GM19193 (cell line): ENCODE measurements around the gene GLT1D1.

Source experiments
- POLR2A ChIP-seq: IDR thresholded peaks from 4 replicates; pipeline ENCODE4 v1.6.1; 2011; ENCODE audit not compliant: insufficient read depth, insufficient read length; ENCODE audit errors: extremely low read depth

GLT1D1 gene

DNA sequence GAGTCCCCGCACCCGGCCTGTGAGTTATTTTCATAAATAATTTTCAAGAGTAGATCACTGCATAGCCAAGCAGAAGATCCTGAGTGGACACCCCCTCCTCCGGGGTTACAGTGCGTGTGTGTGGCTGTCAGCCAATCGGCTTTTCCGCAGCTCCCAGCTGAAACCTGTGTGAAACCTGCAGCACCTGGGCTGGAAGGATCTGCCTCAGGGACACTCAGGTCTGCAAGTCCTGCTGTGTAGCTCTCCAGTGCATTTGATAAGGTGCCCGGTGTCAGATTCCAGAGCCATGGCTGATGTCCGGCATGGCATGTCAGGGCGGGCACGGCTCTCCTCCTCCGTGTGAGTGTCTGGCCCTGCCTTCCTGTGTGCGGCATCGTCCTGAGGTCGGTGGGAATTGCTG, 124.8 kb downstream of the GLT1D1 start:
- TF ChIP-seq POLR2A, result no peak

DNA sequence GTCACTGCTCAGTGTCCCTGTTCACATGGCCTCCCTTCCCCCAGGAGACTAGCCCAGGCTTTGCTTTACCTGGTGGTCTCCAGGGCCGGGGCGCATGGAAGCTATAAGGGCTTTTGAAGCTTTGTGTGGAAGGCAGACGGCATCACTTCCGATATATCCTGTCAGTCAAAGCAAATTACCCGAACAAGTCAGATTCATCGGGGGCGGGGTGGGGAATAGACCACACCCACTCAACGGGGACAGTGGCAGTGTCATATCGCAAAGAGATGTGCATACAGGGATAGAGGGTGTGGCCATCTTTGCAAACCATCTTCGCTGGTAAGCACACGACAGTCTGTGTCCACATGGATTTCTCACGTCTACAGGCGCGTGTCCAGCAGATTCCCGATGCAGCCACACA, 127.3 kb downstream of the GLT1D1 start:
- no peak for TF ChIP-seq POLR2A

DNA sequence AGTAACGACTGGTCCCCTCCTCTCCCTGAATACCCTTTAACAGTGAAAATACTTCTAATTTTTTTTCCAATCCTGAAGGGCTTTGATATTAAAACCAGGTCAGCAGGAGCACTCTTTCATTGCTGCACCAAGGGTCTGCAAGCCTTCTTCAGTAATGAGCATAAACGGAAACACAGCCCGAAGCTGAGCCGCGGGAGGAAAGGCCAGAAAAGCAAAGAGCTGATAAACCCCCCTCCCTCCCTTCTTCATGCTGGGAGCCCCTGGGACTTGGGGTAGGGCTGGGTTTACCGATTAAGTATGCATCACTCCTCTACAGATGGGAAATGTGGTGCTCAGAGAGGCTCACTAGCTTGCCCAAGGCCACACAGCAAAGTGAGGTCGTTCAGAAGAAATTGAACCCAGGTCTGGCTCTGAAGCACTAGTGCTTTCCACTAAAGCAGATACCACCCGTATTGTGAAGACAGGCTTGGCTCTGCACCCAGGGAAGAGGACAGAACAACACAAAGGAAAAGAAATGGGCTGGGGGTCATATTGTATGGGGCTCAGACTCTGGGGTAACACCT, 128.8 kb downstream of the GLT1D1 start:
- TF ChIP-seq POLR2A, result no peak

DNA sequence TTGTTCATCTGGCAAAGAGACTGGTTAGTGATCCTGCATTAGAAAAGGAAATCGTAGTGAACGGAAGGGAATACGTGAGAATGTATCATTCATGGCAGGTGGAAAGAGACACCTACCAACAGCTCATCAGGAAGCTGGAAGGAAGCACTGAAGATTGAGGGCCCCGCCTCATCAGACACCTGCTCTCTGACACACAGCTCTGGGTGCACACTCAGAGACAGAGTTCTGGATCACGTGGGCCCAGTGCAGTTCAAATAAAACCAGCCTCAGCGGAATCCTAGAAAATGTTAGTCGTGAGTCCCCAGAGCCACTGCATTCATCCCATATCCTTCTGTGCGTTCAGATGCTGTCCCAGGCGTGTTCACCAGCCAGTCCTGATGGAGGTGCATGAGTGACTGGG, 129.7 kb downstream of the GLT1D1 start:
- no peak for TF ChIP-seq POLR2A

DNA sequence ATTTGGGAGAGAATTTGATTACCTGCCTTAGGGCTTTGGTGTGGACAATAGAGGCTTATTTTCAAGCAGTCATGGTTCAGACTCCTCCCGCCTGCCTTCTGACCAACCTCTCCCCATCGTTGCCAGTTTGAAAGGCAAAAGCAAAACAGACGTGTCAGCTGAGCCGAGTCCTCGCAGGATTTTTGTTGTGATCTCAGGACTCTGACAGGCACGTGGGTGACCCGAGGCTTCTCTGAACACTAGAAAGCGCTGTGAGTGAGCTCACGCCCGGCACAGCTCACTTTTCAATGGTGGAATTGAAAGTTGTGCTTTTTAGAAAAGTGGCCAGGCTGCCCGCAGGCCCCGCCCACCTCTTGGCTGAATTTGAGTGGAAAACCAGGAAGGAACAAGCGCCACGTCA, 130.1 kb downstream of the GLT1D1 start:
- TF ChIP-seq POLR2A, result no peak

DNA sequence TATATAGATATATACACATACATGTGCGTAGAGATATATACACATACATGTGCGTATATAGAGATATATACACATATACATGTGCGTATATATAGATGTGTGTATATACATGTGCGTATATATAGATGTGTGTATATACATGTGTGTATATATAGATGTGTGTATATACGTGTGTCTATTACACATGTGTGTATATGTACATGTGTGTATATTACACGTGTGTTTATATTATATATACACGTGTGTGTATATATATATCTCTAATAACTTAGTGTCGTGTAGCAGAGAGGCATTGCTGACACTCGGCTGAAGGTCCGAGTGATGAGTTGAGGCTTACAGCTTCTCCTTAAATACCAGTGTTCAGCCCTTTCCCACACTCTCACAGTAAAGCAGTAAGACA, 133.7 kb downstream of the GLT1D1 start:
- no peak for TF ChIP-seq POLR2A

DNA sequence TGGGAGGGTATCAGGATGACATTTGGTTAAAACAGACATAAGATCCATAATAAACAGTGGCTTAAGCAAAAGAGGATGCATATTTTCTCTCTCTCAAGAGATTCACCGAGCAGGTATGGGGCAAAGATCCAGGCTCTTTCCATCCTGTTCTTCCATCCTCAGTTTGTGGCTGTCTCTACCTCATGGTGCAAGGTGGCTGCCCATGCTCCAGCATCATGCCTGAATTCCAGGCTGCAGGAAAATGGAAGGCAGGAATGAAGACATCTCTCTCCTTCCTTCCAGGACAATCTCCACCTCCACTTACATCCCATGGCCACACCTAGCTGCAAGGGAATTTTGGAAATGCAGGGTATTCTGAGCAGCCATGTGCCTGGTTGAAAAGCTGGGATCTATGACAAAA, 136.0 kb downstream of the GLT1D1 start:
- no peak for TF ChIP-seq POLR2A

DNA sequence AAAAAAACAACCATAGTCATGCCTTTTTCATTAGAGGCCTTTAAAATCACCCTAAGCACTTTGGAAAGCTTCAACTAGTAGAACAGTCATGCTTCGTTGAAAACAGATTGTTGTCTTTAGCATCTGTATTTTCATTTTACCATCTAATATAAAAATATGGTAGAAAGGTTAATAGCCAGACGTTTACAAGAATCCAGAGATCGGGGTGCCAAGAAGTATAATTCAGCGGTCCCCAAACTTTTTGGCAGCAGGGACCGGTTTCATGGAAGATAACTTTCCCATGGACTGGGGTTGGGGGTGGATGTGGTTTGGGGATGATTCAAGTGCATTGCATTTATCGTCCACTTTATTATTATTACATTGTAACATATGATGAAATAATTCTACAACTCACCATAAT, 138.4 kb downstream of the GLT1D1 start:
- no peak for TF ChIP-seq POLR2A

DNA sequence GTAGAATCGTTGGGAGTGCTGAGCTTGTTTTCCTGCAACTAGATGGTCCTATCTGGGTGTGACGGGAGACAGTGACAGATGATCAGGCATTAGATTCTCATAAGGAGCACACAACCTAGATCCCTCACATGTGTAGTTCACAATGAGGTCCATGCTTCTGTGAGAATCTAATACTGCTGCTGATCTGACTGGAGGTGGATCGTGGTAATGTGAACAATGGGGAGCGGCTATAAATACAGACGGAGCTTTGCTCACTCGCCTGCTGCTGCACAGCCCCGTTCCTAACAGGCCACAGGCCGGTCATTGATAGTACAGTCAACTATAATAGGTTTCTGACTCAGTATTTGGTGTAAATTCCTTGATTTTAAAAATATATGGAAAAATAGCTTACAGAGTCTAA, 138.8 kb downstream of the GLT1D1 start:
- TF ChIP-seq POLR2A, result no peak

DNA sequence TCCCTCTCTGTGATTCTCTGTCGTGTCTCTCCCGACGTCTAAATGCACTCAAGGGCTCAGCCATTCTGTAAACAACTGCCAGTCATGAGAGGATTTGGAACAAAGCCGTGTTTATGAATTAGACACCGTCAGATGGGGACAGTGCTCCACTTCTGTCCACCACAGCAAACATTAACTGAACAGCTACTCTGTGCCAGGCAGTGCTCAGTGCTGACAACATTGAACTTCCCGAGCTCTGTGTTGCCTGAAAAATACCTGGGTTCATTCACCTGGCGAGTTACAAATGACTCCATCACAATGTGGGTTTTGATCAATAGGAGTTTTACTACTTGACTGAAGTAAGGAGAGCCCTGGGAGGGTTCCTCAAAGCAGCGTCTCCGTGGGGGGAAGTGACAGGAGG, 139.3 kb downstream of the GLT1D1 start:
- TF ChIP-seq POLR2A, result no peak

DNA sequence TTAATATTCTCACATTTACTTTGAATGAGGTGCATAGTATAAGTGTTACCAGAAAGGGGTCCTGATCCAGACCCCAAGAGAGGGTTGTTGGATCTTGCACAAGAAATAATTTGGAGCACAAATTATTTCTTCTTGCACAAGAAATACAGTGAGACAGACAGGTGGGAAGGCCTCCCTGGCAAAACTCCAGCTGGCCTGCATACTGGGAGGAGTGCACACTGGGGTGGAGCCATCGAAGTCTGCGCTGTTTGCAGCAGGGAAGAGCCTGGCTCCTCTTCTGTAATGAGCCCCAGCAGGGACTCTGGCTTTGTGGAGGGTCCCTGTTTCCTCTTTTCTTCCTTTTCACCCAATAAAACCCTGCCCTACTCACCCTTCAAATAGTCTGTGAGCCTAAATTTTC, 141.6 kb downstream of the GLT1D1 start:
- no peak for TF ChIP-seq POLR2A

DNA sequence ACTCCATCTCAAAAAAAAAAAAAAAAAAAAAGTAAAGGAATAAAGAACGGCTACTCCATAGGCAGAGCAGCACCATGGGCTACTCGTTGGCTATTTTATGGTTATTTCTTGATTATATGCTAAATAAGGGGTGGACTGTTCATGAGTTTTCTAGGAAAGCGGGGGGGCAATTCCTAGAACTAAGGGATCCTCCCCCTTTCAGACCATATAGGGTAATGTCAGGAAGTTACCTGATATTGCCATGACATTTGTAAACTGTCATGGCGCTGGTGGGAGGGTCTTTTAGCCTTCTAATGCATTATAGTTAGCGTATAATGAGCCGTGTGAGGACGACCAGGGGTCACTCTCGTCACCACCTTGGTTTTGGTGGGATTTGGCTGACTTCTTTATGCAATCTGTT, 142.3 kb downstream of the GLT1D1 start:
- TF ChIP-seq POLR2A, result no peak

DNA sequence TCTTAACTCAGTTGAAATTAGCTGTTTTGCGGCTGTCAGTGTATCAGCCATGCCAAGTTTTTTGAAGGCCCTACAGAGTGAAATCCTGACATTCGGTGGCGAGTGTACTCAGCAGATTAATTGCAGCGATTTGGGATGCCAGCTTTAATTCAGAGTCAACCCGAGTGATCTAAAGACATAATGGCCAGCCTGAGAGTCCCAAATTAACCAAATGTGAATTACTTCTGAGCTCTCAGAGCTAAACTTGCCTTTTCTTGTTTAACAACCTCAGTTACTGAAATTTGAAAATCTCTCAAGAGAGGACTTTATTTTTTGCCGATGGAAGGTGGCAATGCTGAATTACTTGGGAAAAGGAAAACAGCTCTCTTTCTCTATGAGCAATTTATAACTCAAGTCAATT, 148.5 kb downstream of the GLT1D1 start:
- no peak for TF ChIP-seq POLR2A

DNA sequence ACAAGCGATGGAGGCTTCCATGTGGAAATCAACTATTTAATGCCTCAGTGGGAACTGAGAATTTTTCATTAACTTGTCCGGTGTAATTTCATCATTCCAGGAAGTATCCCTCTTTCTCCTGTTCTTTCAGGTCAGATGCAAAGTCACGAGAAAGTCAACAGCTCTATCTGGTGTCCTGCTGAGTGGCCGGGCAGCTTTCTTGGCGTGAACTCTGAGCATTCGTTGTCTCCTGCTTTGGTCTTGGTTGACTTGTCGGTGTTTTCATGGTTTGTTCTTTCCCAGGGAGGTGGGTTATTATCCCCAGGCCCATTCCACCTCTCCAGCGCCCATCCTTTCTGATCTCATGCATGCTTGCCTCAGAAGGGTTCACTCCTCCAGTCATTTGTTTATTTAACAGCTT, 149.1 kb downstream of the GLT1D1 start:
- TF ChIP-seq POLR2A, result no peak

DNA sequence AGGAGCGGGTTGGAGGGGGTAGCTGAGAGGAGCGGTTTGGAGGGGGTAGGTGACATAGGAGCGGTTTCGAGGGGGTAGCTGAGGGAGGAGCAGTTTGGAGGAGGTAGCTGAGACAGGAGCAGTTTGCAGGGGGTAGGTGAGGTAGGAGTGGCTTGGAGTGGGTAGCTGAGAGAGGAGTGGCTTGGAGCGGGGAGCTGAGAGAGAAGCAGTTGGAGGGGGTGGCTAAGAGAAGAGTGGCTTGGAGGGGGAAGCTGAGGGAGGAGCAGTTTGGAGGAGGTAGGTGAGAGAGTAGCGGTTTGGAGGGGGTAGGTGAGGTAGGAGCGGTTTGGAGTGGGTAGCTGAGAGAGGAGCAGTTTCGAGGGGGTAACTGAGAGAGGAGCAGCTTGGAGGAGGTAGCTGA, 152.1 kb downstream of the GLT1D1 start:
- no peak for TF ChIP-seq POLR2A

DNA sequence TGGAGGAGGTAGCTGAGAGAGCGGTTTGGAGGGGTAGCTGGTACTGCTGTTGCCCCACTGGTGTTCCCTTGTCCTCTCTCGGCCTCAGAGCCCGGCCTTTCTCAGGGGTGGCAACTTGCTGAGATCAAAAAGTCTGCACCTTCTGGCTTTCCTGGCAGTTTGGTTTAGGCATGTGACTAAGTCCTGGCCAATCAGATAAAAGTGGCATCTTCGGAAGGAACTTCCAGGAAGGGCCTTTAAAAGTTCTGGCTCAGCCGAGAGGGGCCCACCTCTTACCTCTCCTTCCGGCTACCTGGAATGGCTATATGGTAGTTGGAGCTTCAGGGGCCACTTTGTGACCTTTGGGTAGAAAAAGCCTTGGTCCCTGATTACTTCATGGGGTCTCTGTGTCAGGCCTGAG, 152.6 kb downstream of the GLT1D1 start:
- no peak for TF ChIP-seq POLR2A
